GM19193 (cell line): ENCODE measurements around the gene LRRC8B.

Experiments
- POLR2A ChIP-seq: IDR thresholded peaks from 4 replicates; pipeline ENCODE4 v1.6.1; 2011; ENCODE audit not compliant: insufficient read depth, insufficient read length; ENCODE audit errors: extremely low read depth

LRRC8B gene

GRCh38 chr1:89524369-89525168 is at the start of gene LRRC8B:
Gene LRRC8B (plus strand): TSS chr1:89524829. CDS start chr1:89582651, 57,822 bp downstream.
- peak; percentile 68 for TF ChIP-seq POLR2A

- TF ChIP-seq POLR2A = no peak
These were observed 49.4 kb upstream of the LRRC8B start for GRCh38 chr1:89475269-89475668.

- TF ChIP-seq POLR2A = no peak
These were observed 48.6 kb upstream of the LRRC8B start for GRCh38 chr1:89476072-89476471.

GRCh38 chr1:89483010-89483756 is 41.4 kb upstream of the LRRC8B start:
- no peak for TF ChIP-seq POLR2A

- TF ChIP-seq POLR2A = no peak
These were observed 40.9 kb upstream of the LRRC8B start for GRCh38 chr1:89483757-89484077.

- TF ChIP-seq POLR2A = no peak
These were observed 40.3 kb upstream of the LRRC8B start for GRCh38 chr1:89484092-89485038.

GRCh38 chr1:89487972-89488371 is 36.7 kb upstream of the LRRC8B start:
- no peak for TF ChIP-seq POLR2A

GRCh38 chr1:89489047-89489729 is 35.4 kb upstream of the LRRC8B start:
- no peak for TF ChIP-seq POLR2A

- no peak for TF ChIP-seq POLR2A
These were observed 34.2 kb upstream of the LRRC8B start for GRCh38 chr1:89490389-89490788.

GRCh38 chr1:89499320-89499719 is 25.3 kb upstream of the LRRC8B start:
- TF ChIP-seq POLR2A = no peak

GRCh38 chr1:89502042-89502441 is 22.6 kb upstream of the LRRC8B start:
- TF ChIP-seq POLR2A = no peak

GRCh38 chr1:89502895-89503294 is 21.7 kb upstream of the LRRC8B start:
- TF ChIP-seq POLR2A = no peak

GRCh38 chr1:89503690-89504089 is 20.9 kb upstream of the LRRC8B start:
- no peak for TF ChIP-seq POLR2A

- TF ChIP-seq POLR2A = no peak
These were observed 11.5 kb upstream of the LRRC8B start for GRCh38 chr1:89512996-89513720.
